Epithelial cell of proximal tubule (primary cell): Measurements from ENCODE around the gene TYW1B. TPM values are rescaled to one million over a fixed set of nuclear protein-coding genes. Genes with fewer than 3 reads are reported as not detected.
"Not testable (repeated sequence)": the region's sequence is repeated elsewhere in the genome, so short reads cannot be mapped to it uniquely, and the experiment has no call there.

Experiments used
- DNase-seq: peaks from one replicate; pipeline ENCODE4 v3.0.0-alpha.2; 2011; ENCODE audit warnings: low read depth
- H3K4me3 ChIP-seq: 2 replicates; pipeline ENCODE4 v1.5.1; 2011; ENCODE audit warnings: low read depth, mild to moderate bottlenecking, low read length
- total RNA-seq: library from RNA; depleted of rRNA; stranded (reverse); fragments of >200 nt; gene quantifications from 2 replicates; pipeline ENCODE4 v1.2.3, GENCODE V29; 2015
- TF ChIP-seq, protein P1 (sequence below): conservative IDR thresholded peaks from 2 replicates; pipeline ENCODE4 v1.5.1; 2012; ENCODE audit warnings: low read depth, mild to moderate bottlenecking, low read length

The TYW1B gene
- total RNA-seq, 1 donor from 2014 or later: 1.3 TPM

DNA sequence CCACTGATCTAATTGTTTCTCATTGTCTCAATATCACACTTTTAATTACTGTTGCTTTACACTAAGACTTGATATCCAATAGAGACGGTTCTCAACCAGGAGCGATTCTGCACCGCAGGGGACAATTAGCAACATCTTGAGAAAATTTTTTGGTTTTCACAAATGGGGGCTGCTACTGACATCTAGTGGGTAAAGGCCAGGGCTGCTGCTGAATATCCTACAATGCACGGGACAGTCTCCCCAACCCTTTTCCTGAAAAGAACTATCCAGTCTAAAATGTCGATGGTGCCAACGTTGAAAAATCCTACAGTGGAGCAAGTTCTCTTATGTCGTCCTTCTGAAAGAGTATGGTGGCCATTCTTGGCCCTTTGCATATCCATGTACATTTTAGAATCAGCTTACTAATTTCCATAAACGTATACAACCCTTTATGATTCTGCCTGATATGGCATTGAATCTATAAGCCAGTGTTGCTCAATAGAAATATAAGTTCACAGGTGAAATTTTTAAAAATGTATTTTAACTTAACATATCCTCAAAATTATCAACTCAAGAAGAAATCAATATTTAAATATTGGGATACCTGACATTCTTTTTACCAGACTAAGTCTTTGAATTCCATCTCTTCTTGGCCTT is 192.6 kb downstream of the TYW1B start:
- H3K4me3 ChIP-seq, DNase-seq: not testable (repeated sequence)
- TF ChIP-seq, protein P1, sequence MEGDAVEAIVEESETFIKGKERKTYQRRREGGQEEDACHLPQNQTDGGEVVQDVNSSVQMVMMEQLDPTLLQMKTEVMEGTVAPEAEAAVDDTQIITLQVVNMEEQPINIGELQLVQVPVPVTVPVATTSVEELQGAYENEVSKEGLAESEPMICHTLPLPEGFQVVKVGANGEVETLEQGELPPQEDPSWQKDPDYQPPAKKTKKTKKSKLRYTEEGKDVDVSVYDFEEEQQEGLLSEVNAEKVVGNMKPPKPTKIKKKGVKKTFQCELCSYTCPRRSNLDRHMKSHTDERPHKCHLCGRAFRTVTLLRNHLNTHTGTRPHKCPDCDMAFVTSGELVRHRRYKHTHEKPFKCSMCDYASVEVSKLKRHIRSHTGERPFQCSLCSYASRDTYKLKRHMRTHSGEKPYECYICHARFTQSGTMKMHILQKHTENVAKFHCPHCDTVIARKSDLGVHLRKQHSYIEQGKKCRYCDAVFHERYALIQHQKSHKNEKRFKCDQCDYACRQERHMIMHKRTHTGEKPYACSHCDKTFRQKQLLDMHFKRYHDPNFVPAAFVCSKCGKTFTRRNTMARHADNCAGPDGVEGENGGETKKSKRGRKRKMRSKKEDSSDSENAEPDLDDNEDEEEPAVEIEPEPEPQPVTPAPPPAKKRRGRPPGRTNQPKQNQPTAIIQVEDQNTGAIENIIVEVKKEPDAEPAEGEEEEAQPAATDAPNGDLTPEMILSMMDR: peak; percentile 38

DNA sequence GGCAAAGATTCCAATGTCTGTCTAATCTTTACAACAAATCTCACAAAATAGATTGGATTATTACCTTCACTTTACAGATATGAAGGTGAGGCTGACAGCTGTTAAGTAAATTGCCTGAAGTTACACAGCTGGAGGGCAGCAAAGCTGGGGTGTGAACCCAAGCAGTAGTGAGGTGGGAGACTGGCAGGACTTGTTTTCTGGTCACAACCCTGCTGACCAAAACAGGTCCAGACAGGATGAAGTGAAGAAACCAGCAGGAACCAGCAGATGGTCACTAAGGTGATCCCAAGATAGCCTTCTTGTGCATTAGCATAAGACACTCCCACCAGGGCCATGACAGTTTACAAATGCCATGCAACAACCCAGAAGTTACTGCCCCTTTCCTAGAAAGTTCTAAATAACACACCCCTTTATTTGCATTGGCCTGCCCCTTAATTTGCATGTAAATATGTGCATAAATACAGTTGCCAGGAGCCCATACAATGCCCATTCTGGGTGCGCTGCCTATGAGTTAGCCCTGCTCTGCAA is 195.2 kb downstream of the TYW1B start:
- not testable (repeated sequence) for H3K4me3 ChIP-seq, DNase-seq

DNA sequence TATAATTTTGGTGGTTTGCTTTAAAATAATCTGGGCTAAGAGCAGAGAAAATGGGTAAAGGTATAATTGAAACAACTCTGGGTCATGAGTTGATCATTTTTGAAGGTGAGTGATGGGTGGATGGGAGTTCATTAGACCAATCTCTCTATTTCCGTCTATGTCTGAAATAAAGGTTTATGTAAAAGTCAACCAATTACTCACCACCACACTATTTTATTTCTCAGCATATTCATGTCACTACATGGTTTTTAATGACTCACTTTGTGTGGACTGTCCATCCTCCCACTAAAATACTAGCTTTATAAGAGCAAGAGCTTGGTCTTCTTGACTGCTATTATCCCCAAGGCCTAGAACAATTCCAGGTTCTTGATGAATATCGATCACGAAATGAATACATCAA is 199.6 kb downstream of the TYW1B start:
- not testable (repeated sequence) for DNase-seq, H3K4me3 ChIP-seq

DNA sequence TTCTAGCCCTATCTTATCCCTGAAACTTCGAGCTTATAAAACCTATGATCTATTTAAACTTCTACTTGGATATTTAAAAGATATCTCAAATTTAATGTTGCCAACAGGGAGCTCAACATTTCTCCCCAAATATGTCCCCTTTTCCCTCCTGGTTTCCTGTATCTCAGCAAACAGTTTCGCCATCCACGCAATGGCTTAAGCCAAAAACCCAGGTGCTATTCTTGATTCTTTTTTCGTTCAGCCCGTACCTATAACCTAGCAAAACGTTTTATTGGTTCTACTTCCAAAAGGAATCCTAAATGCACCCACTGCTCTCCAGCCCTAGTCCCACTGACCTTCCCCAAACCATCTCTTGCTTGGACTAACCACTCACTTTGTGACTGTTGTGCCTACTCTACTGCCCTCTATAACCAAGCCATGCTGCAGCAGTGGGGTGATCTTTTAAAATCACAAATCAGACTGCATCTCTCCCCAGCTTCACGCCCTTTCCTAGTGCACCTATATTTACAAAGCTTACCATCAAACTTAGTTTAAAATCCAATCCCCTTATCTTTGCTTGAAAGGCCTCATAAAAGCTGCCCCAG is 201.5 kb downstream of the TYW1B start:
- H3K4me3 ChIP-seq, DNase-seq: not testable (repeated sequence)

DNA sequence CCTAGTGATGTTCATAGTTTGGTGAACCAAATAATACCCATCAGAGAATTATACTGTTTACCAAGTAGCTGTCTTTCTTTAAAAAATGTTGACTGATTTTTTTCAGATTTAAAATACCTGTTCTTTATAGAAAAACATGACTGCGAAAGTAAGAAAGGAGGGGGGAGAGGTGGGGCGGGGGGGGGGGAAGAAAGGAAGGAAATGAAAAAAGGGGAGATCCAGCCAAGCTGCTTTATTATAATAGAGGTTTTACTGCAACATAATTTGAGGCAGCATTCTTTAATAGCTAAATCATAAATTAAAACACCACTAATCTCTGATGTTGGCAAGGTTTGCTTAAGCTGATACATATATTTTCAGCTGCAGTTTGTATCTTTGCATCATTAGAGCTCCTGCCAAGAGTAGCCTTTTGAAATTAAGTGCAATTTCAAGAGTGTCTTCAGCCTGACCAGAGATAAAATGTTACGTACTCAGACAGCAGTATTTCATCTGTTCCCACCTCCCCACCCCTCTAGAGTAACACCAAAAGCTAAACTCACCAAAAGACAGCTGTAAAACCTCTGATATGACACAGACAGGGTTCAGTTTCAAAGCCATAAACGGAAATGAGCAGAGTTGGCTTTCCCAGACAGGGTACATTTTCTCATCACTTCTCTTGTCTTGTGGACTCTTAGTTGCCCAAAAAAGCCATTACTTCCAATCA is 202.1 kb downstream of the TYW1B start:
- DNase-seq, H3K4me3 ChIP-seq: not testable (repeated sequence)

DNA sequence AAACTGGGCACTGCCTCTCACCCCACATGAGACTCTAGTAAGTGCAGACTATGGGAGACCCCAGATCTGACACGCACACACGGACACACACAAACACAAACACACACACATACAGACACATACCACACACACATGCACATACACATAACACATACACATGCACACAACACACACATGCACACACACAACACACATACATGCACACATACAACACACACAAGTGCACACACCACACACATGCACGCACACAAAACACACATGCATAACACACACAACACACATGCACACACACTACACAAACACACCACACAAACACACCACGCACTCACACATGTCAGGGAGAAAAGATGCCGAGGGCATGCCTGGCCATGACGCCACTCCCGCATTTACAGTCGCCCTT is 205.5 kb downstream of the TYW1B start:
- DNase-seq: no peak
- TF ChIP-seq, protein P1: no peak

DNA sequence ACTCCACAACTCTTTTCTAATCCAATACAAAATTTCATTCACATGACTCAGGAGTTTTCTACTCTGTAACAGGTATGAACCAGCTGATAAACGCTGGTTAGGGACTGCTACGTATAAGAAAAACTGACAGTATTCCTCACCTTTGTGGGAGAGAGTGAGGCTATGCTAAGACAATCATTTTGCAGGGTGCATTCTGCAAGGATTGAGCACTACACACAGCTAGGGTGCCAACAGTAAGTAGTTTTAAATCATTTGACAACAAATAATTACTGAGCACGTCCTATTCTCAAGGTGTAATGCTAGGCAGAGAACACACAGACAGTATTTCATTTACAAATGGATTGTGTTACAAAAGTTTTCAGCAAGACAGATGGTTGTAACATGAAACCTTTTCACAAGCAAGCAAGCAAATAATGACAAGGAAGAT is 206.2 kb downstream of the TYW1B start:
- not testable (repeated sequence) for DNase-seq, H3K4me3 ChIP-seq

More for the DNA sequence above, 205.5 kb downstream of the TYW1B start:
- no peak overlapping the region for H3K4me3 ChIP-seq

DNA sequence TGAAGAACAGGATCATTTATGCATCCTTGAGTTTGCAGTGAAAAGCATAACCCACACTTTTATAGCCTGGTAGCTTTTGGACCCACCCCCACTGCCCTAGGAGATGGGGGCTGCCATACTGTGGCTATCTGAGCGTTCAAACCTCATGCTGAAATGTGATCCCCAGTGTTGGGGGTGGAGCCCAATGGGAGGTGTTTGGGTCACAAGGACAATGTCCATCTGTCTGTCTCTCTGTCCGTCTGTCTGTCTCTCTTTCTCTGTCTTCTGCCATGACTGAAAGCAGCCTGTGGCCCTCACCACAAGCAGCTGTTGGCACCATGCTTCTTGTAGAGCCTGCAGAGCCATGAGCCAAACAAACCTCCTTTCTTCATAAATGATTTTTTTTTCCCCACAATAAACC is 207.1 kb downstream of the TYW1B start:
- H3K4me3 ChIP-seq, DNase-seq: not testable (repeated sequence)

DNA sequence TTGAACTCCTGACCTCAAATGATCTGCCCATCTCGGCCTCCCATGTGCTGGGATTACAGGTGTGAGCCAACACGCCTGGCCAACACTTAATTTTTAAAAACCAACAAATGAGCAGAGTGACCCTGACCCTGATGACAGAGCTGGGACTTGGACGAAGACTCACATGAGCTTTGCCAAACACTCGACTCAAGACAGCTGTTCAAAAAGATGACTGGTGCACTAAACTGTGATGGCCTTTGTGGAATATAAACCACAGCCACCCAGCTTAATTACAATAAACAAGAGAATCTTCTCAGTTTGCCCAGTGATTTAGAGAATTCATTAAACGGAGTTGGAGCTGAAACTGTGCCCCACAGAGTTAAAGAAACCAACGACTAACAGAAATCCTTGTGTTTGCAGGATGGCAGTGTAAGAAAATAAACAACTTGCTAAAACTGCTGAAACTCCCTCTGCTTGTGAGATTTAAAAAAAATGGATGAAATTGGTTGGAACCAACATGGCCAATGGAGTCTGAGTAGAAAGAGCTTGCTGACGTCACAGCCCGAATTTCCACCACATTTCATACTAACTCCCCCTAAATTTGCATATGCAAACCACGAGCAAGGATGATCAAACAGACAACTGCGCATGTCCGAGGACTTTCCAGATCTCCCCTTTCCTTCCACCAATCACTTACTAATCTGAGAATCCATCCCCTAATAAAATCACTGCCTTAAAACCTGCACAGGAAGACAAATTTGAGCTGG is 209.4 kb downstream of the TYW1B start:
- not testable (repeated sequence) for H3K4me3 ChIP-seq, DNase-seq

DNA sequence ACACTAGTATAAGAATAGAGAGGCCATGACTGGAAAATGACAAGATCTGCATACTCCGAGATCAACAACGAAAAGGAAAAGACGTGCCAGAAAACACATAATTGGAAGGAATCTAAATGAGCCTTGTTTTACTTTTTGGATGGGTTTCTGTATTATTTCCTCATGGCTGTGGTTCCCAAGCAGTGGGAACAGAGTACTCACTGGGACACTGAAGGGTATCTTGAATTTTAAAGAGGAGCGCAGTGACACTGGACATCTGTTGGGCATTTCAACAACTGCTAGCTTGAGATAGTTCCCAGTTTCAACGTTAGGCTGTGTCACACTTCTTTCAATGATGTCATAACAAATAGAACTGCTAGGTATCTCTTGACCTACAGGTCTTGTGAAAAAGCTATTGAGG is 218.2 kb downstream of the TYW1B start:
- DNase-seq, H3K4me3 ChIP-seq: not testable (repeated sequence)

DNA sequence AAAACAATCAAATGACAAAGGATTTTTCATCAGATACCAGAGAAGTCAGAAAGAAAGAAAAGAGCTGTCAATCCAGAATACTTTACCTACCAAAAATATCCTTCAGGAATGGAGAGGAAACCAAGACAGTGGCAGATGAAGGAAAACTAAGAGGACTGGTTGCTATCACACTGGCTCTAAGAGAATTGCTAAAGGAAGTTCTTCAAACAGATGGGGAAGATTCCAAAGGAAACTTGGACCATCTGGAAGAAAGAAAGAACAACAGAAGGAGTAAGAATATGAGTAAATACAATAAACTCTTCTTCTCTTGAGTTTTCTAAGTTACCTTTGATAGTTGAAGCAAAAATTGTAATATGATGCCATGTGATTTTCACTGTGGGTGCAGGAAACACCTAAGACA is 220.0 kb downstream of the TYW1B start:
- not testable (repeated sequence) for DNase-seq, H3K4me3 ChIP-seq

DNA sequence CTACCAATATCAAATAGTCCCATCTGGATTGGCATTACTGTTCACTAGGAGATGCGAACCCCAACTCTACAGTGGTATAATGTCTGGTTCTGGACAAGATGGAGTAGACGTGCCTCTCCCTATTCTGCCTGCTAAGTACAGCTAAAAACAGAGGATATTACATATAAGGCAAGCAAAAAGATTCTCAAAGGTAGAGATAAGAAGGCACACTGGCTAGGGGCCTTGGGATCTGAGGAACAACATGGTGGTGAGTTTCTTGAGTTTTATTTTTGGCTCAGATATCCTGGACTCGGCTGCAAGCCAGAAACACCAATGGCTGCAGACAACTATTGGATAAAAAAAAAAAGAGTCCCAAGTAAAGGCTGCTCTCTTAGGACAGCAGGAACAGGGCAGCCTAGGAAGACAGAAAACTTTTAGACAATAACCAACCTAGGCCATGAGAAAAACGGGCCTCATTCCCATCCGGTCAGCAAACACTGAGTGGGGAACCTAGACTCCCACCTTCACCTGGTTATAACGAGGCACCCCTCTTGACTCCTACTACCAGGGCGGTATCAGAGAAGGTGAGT is 222.1 kb downstream of the TYW1B start:
- not testable (repeated sequence) for DNase-seq, H3K4me3 ChIP-seq

DNA sequence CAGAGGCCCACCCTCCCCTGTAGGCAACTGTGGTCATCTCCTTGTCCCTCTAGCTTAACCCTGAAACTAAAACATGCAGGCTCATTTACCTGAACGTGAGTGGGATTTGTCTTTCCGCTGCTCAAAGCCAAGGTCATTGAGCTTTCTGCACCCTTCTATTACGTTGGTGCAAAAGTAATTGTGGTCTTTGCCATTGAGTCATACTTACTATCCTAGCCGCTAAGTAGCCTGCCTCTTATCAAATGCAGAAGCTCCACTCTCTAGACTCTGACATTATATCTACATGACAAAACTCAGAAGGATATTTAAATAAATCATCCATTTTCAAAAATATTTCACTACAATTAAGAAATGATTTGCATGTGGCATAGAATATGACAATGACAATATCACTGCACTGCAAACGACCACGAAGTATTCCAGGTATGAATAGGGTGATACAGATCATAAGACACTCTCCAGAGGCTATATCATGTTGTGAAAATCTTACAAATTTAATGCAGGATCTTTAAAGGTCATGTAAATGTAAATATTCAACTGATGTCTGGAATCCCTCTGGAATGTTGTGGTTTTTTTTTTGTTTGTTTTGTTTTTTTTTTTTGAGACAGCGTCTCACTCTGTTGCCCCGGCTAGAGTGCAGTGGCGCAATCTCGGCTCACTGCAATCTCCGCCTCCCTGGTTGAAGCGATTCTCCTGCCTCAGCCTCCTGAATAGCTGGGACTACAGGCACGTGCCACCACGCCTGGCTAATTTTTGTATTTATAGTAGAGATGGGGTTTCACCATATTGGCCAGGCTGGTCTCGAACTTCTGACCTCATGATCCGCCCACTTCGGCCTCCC is 223.0 kb downstream of the TYW1B start:
- DNase-seq, H3K4me3 ChIP-seq: not testable (repeated sequence)

DNA sequence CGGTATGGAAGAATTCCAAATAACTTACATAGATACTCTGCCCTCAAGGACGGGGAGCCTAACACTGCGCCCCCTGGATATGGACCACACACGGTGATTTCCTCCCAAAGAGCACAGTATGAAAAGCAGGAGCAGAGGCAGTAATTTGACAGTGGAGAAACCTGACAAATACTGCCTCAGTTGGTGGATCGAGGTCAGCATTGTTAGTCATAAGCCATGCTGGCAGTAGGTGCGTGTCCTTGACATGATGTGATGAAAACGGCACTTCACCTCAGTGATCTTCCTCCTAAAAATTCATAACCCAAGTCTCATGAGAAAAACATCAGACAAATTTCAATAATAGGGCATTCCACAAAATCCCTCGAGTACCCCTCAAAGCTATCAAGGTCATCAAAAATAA is 224.5 kb downstream of the TYW1B start:
- not testable (repeated sequence) for DNase-seq, H3K4me3 ChIP-seq
